Breast epithelium (tissue), 3 donors: ENCODE data around the gene GRIK1.

Source experiments
- CTCF ChIP-seq, 3 donors: fragments of 450-650 bp; IDR thresholded peaks; one replicate each; pipeline ENCODE4 v1.5.1; 2016 to 2017; ENCODE audit warnings: antibody characterized with exemption in 3 of 3, mild to moderate bottlenecking in 3 of 3, moderate library complexity in 3 of 3
- POLR2A ChIP-seq: fragments of 450-650 bp; IDR thresholded peaks from one replicate; pipeline ENCODE4 v1.6.1; 2016; ENCODE audit warnings: antibody characterized with exemption, mild to moderate bottlenecking, moderate library complexity
- POLR2AphosphoS5 ChIP-seq, 3 donors: sonication (generic); formaldehyde crosslinking; IDR thresholded peaks; one replicate each; pipeline ENCODE4 v1.6.1; 2017; ENCODE audit warnings: antibody characterized with exemption in 3 of 3

DNA sequence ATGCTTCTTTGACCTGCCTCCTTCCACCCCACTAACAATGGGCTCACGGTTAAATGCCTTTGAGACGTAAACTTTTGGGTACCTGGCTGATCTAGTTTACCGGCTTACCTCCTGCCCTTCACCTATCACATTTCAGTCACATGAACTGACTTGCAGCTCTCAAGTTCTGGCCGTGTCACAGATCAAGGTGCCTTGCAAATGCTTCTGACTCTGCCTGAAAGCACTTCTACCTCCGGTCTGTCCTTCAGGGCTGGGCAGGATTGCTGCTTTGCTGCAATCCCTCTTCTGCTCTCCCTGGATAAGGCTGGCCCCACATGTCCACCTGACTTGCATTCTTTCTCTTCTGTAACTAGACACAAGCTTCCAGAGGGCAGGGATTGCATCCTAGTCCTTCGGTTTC lies 69.0 kb downstream of the GRIK1 start:
- TF ChIP-seq CTCF (IDR thresholded peaks at IDR 0.05) (no peak), POLR2A (no peak), POLR2AphosphoS5 (IDR thresholded peaks at IDR 0.05) (no peak)
